ENCODE measurements around the gene KSR2. TPM values are rescaled to one million over a fixed set of nuclear protein-coding genes. Genes with fewer than 3 reads are reported as not detected.
"Not testable (repeated sequence)": the region's sequence is repeated elsewhere in the genome, so short reads cannot be mapped to it uniquely, and the experiment has no call there.

KSR2 gene
- total RNA-seq, 4 donors from 2014 or later, result under 0.01 to 0.08 (median under 0.01) TPM; not detected in 1

DNA sequence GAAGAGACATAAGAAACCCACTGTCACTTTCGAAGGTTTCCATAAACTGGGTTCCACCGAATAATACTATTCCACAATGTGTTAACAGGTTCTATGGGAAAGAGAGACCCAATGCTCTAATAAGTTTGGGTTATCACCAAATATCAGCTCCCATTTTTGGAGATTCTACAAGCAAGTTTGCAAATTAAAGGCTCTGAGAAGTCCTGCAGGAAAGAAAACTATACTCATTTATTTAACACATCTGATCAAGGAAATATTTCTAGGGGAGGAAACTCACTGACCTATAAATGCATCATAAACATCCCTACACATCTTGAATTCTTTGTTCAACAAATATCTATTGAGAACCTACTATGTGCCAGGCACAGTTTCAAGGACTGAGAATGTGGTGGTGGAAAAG, 161.4 kb downstream of the KSR2 start:
- H3K27me3 ChIP-seq, result peaks cover 67% of the 10 kb centered on the region
- 94 to 100% methylated on average over 2 of the region's 2 CpGs for WGBS, 2 donors (ENCODE audit: low coverage in 1 of 2)

DNA sequence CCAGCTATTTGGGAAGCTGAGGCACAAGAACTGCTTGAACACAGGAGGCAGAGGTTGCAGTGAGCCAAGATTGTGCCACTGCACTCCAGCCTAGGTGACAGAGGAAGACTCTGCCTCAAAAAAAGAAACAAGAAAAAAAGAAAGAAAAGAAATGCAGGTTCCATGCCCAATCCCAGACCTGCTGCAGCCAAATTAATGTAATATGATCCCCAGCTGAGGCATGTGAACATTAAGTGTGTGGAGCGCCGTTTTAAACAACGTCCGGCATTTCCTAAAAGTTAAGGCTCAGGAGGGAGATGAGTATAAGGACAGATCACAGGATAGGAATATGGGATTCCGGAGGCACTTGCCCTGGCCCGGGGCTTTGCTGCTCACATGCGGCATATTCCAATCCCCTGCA, 162.9 kb downstream of the KSR2 start:
- WGBS, 2 donors (ENCODE audit: low coverage in 1 of 2), result 6 to 11% methylated on average over 3 to 4 of the region's 7 CpGs
- H3K4me1 ChIP-seq, result no peaks in the 10 kb centered on the region
- H3K4me3 ChIP-seq, result no peak overlapping the region
- H3K27ac ChIP-seq, result no peak overlapping the region
- no peak for ATAC-seq
- TF ChIP-seq POLR2AphosphoS5 (IDR thresholded peaks at IDR 0.05) (no peak), EP300 (IDR thresholded peaks at IDR 0.05) (no peak), CTCF (IDR thresholded peaks at IDR 0.05) (no peak), POLR2A (IDR thresholded peaks at IDR 0.05) (no peak)
- peaks cover 73% of the 10 kb centered on the region for H3K27me3 ChIP-seq
- no peaks in the 10 kb centered on the region for H3K9me3 ChIP-seq
- no peaks in the 10 kb centered on the region for H3K36me3 ChIP-seq

More for the DNA sequence above, 161.4 kb downstream of the KSR2 start:
- Histone ChIP-seq H3K27ac (no peak overlapping the region), H3K9me3 (no peaks in the 10 kb centered on the region), H3K4me1 (no peaks in the 10 kb centered on the region), H3K4me3 (no peak overlapping the region), H3K36me3 (no peaks in the 10 kb centered on the region)
- TF ChIP-seq POLR2A (IDR thresholded peaks at IDR 0.05) (no peak), CTCF (IDR thresholded peaks at IDR 0.05) (no peak), POLR2AphosphoS5 (IDR thresholded peaks at IDR 0.05) (no peak), EP300 (IDR thresholded peaks at IDR 0.05) (no peak)
- no peak for ATAC-seq

- 59 to 62% methylated on average over 5 of the region's 6 CpGs for WGBS, 2 donors (ENCODE audit: low coverage in 1 of 2)
- Histone ChIP-seq H3K27ac (no peak overlapping the region), H3K27me3 (peaks cover 67% of the 10 kb centered on the region), H3K4me3 (no peak overlapping the region), H3K9me3 (no peaks in the 10 kb centered on the region), H3K4me1 (no peaks in the 10 kb centered on the region), H3K36me3 (no peaks in the 10 kb centered on the region)
- TF ChIP-seq CTCF (IDR thresholded peaks at IDR 0.05) (no peak), EP300 (IDR thresholded peaks at IDR 0.05) (no peak)
- no peak for ATAC-seq
Measured at GRCh38 chr12:117803001-117803400, 165.8 kb downstream of the KSR2 start.

DNA sequence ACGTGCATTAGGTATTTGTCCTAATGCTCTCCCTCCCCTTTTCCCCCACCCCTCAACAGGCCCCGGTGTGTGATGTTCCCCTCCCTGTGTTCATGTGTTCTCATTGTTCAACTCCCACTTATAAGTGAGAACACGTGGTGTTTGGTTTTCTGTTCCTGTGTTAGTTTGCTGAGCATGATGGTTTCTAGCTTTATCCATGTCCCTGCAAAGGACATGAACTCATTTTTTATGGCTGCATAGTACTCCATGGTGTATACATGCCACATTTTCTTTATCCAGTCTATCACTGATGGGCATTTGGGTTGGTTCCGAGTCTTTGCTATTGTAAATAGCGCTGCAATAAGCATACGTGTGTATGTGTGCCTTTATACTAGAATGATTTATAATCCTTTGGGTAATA, 168.1 kb downstream of the KSR2 start:
- not testable (repeated sequence) for H3K4me3 ChIP-seq, ATAC-seq, H3K27ac ChIP-seq, H3K36me3 ChIP-seq, H3K4me1 ChIP-seq, H3K9me3 ChIP-seq
- 86 to 91% methylated on average over 5 to 6 of the region's 6 CpGs for WGBS, 2 donors (ENCODE audit: low coverage in 1 of 2)
- peaks cover 64% of the 10 kb centered on the region for H3K27me3 ChIP-seq

DNA sequence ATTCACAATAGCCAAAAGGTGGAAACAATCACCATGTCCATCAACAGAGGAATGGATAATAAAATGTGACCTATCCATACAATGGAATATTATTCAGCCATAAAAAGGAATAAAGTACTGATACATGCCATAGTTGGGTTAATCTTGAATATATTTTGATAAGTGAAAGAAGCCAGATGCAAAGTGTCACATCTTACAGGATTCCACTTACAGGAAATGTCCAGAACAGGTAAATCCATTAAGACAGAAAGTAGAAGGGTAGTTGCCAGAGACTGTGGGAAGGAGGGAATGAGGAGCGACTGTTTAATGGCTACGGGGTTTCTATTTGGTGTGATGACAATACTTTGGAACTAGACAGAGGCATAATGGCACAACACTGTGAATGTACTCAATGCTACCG, 171.6 kb downstream of the KSR2 start:
- peaks cover 43% of the 10 kb centered on the region for H3K27me3 ChIP-seq
- no peaks in the 10 kb centered on the region for H3K36me3 ChIP-seq
- no peak for ATAC-seq
- no peak overlapping the region for H3K27ac ChIP-seq
- H3K9me3 ChIP-seq, result no peaks in the 10 kb centered on the region
- no peaks in the 10 kb centered on the region for H3K4me1 ChIP-seq
- no peak overlapping the region for H3K4me3 ChIP-seq
- TF ChIP-seq EP300 (IDR thresholded peaks at IDR 0.05) (no peak), POLR2A (IDR thresholded peaks at IDR 0.05) (no peak), POLR2AphosphoS5 (IDR thresholded peaks at IDR 0.05) (no peak), CTCF (IDR thresholded peaks at IDR 0.05) (no peak)
- 81 to 96% methylated on average over 3 of the region's 3 CpGs for WGBS, 2 donors (ENCODE audit: low coverage in 1 of 2)
